ENCODE measurements around the gene KRT39.

KRT39 gene

GRCh38 chr17:40978575-40979151 lies 11.9 kb upstream of the KRT39 start:
- no peak for DNase-seq

- DNase-seq = no peak
These were observed 8.8 kb upstream of the KRT39 start for GRCh38 chr17:40975516-40975915.

DNA sequence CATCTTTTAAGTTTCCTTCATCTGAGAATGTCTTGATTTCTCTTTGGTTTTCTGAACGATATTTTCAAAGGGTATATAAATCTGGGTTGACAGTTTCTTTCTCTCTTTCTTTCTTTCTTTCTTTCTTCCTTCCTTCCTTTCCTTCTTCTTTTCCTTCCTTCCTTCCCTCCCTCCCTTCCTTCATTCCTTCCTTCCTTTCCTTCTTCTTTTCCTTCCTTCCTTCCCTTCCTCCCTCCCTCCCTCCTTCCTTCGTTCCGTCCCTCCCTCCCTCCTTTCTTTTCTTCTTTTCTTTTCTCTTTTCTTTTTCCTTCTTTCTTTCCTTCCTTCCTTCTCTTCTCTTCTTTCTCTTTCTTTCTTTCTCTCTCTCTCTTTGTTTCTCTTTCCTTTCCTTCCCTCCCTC lies 7.6 kb upstream of the KRT39 start:
- DNase-seq = no peak

- DNase-seq = no peak
These were observed 834 bp upstream of the KRT39 start for GRCh38 chr17:40967582-40967981.

GRCh38 chr17:40963838-40964237 lies 2.9 kb downstream of the KRT39 start:
- DNase-seq = no peak

DNA sequence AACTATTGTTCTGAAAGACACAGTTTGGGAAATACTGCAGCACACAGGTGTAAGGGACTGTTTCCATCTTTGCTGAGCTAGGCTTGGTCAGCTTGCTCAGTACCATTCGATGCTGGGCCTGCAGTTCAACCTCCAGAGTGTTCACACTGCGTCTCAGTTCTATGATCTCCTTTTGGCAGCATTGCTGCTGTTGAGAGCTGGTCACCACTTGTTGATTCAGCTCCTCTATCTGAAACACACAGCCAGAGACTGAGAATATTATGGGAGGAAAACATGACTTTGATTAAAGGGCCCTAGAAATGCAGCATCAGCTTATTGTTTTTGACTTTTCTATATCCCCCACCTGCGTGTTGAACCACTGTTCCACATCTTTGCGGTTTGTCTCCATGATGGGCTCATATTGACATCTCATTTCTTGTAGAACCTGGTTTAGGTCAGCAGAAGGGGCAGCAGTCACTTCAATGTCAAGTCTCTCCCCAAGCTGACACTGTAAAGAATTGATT lies 4.6 kb downstream of the KRT39 start:
- no peak for DNase-seq

DNA sequence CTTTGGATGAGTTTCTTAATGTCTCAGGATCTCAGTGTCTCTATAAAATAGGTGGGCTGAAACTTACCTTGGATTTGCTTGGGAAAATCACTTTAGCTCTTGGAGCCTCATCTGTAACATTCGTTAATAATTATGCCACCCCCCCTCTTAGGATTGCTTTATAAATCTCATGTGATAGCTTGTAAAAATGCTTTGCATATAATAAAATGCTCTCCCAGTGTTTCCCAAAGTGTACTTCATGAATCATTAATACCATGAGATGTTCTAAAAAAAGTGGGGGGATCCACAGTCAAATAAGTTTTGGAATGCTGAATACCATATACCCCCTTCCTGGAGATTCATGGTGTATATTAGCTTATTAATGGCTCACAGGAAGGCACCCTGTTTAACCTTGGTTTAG lies 5.2 kb downstream of the KRT39 start:
- no peak for DNase-seq

DNA sequence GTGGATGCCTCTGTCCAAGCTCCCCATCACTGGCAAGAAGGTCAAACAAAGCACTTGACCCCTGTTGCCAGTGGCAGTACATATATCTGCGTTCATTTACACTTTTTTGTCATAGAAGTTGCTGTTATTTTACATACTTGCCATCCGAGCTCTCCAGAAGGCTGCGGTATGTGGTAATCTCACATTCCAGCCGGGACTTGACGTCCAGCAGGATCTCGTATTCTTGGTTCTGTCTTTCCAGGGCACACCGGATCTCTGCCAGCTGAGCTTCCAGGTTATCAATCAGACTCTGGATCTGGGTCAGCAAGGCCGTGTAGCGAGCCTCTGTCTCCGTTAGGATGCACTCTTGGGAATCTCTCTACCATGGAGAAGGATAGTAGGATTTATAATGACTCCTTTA lies 6.6 kb downstream of the KRT39 start:
- DNase-seq = no peak

DNA sequence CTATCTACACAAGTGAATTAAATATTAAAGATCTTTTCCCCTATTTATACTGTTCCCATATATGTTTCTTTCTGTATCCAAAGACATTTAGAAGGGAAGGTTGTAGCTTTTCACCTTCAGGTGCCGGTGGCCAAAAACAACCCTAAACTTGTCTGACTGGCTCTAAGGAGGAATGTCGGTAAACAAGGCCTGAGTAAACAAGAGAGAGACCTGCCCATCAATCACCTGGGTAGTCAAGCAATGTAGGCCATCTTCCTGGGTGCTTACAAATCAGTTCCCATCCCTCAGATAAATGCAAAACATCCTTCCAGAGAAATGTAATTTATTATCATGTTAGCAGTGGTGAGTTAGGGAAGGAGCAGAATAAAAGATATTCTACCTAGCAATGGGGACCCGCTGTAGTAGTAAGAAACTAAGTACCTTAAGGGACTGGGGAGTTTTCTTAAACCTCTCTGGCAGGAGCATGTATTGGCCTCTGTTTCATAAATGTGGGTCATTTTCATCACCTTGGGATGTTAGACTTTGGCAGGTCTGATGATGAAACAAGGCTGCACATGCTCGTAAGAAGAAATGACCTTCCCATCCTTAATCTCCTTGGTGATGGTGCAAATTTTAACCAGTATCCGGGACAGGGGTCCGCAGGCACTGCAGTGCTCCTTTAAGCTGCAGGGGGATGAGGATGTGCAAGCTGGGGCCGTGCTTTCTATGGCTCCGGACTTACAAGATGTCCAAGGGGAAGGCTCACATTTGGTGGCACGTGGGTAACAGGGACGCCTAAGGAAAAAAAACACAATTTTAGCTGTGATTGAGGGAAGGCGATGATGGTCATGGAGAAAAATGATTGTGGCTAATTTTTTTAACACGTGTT lies 8.4 kb downstream of the KRT39 start:
- DNase-seq = no peak

GRCh38 chr17:40956401-40957254 lies 10.1 kb downstream of the KRT39 start:
- DNase-seq = no peak

DNA sequence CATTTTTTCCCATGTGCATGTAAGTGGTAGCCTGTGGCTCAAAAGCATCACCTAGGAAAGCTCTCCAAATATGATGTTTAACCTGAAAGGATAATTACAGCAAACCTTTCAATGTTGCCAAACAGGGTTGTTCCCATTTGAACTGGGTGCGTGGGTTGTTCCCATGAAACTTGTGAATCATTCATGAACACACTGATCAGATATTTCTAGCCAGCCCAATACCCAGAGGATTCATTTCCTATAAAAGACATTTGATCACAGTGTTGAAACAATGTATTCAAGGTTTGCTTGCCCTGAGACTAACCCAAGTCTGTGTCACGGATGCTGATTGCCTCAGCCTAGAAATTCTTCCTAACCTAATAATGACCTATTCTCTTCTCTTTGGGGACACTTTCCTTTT lies 12.9 kb downstream of the KRT39 start:
- no peak for DNase-seq

DNA sequence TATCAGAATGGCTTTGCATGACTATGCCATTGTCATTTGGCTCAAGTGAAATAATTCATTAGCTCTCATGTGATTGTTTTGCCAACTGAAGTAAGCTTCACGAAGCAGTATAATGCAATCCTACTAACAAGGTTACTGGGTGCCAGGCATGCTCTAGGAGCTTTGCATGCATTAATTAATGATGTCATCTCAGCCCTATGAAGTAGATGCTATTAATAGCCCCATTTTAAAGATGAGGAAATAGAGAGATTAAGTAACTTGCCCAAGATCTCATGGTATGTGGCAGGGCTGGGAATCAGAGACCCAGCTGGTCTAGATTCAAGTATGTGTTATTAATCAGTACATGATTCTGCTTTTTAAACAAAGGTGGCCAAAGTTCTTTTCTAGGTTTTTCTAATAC lies 14.1 kb downstream of the KRT39 start:
- no peak for DNase-seq

DNA sequence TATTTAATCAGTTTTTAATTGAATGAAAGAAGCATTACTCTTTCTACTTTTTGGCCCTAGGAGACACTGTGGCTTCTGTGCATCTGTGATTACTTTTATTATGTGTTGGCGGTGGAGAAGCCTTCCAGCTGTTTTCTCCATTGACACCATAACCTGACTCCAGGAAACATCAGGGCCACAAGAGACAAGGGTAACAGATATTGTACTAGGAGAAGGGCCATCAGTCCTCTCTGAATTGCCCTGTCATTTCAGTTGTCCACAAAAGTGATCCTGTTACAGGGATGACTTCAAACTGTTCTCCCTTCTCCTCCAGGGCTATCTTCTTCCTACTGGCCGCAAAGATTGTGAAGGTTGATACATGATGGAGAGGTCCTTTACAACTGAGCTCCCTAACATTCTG lies 14.6 kb downstream of the KRT39 start:
- DNase-seq = no peak

DNA sequence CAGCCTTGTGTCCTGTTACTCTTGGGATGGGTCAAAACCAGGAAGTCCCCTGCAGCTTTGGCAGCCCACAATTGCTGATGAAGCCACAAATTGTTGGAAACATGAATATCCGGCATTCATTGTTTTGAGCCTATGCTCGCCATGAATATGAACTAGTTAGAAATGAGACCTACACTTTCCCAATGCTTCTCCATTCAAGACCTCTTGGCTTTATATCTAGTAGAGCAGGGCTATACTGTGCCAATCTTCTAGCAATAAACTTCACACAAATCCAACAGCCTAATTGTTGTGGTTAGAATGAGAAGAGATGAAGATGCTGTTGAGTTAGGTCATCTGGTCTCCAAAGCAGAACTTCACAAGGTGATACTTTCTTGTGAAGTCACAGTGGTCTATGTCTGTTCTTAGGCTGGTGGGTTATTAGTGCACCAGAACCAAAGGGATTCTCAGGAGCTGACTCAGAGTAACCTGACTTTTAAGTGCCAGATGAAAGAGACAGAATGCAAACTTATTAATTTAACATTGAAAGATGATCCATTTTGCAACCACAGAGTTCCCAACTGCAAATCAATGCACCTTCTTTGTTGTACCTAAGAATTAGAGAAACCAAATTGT lies 15.6 kb downstream of the KRT39 start:
- DNase-seq = no peak

- DNase-seq = no peak
These were observed 16.6 kb downstream of the KRT39 start for GRCh38 chr17:40950176-40950575.

DNA sequence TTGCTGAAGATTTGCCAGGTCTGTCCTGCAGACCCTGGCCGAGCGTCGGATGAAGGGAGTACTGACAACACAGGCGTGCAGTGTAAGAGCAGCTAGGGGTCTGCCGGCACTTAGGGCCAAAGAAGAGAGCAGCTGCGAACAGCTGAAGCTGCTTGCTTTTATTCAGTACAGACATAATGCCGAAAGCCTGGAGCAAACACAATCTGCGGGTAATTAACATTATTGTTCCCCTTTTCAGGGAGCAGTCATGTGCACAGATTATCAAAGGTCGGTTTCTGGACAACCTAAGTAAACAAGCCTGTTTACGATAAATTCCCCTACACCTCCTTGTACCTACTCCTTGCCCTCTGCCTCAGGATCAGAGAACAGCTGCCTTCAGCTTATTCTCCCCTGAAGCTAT lies 17.3 kb downstream of the KRT39 start:
- DNase-seq = no peak

DNA sequence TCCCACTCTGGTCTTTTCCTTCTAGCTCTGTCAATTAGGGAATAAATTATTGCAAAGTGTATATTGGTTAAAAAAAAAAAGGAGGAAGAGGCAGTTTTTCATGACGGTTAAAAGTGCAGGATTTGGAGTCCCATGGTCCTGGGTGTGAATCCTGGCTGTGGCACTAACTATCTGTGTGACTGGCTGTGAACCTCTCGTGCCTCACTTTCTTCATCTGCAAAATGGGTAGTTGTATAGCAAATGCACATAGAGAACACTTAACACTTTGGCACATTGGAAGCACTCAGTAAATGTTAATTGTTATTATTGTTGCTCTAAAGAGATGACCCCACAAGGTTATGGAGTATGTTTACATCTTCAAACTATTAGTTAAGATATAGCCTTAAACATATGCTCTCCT lies 18.8 kb downstream of the KRT39 start:
- no peak for DNase-seq

DNA sequence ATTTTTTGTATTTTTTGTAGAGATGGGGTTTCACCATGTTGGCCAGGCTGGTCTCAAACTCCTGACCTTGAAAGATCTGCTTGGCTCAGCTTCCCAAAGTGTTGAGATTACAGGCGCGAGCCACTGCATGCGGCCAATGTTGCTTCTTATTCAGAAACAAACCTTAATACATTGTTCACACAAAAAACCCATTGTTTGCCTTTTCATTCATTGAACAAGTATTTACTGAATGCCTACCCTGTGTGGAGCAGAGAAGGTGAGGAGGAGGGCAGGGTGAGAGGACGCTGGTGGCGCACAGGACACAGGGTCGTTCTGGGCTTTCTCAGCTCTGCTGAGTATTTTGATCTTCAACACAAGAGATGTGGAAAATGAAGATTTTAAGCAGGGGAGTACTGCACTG lies 21.3 kb downstream of the KRT39 start:
- DNase-seq = no peak

- DNase-seq = no peak
These were observed 22.2 kb downstream of the KRT39 start for GRCh38 chr17:40944531-40944930.

GRCh38 chr17:40942553-40942952 lies 24.2 kb downstream of the KRT39 start:
- no peak for DNase-seq

- no peak for DNase-seq
These were observed 26.5 kb downstream of the KRT39 start for GRCh38 chr17:40940266-40940665.

- no peak for DNase-seq
These were observed 27.8 kb downstream of the KRT39 start for GRCh38 chr17:40938981-40939380.

GRCh38 chr17:40937384-40937819 lies 29.3 kb downstream of the KRT39 start, which contains the start of gene KRT23:
Gene KRT23, minus strand, starts transcription at chr17:40937646. Its CDS starts 1,043 bp downstream, at chr17:40936603.
- DNase-seq = no peak

Measured in stimulated activated CD4-positive, alpha-beta T cell treated with anti-CD3 and anti-CD28 coated beads, Interleukin-4, amount 100 ng/mL, for 1 hour (primary cell).